GM15510 (cell line): ENCODE measurements around the gene PRICKLE4.

Experiments
- POLR2A ChIP-seq: IDR thresholded peaks from 3 replicates; pipeline ENCODE4 v1.6.1; 2011; ENCODE audit warnings: borderline replicate concordance; ENCODE audit not compliant: insufficient read length; ENCODE audit errors: extremely low read depth

PRICKLE4 gene

GRCh38 chr6:41739041-41739440 lies 41.5 kb upstream of the PRICKLE4 start:
- no peak for TF ChIP-seq POLR2A

GRCh38 chr6:41740366-41741162 lies 40.0 kb upstream of the PRICKLE4 start:
- no peak for TF ChIP-seq POLR2A

- no peak for TF ChIP-seq POLR2A
Measured at GRCh38 chr6:41741625-41742490, 38.7 kb upstream of the PRICKLE4 start.

- no peak for TF ChIP-seq POLR2A
Measured at GRCh38 chr6:41743406-41744235, 37.0 kb upstream of the PRICKLE4 start.

GRCh38 chr6:41744236-41744787 lies 36.3 kb upstream of the PRICKLE4 start:
- TF ChIP-seq POLR2A: no peak

- no peak for TF ChIP-seq POLR2A
Measured at GRCh38 chr6:41746107-41746506, 34.5 kb upstream of the PRICKLE4 start.

- TF ChIP-seq POLR2A: no peak
Measured at GRCh38 chr6:41747256-41748101, 33.1 kb upstream of the PRICKLE4 start, which contains the start of gene PGC. PGC (minus strand) TSS chr6:41747397; CDS start chr6:41747334, 63 bp downstream.

GRCh38 chr6:41748102-41748477 lies 32.5 kb upstream of the PRICKLE4 start:
- no peak for TF ChIP-seq POLR2A

- no peak for TF ChIP-seq POLR2A
Measured at GRCh38 chr6:41748542-41748941, 32.0 kb upstream of the PRICKLE4 start.

- no peak for TF ChIP-seq POLR2A
Measured at GRCh38 chr6:41750374-41750773, 30.2 kb upstream of the PRICKLE4 start.

- TF ChIP-seq POLR2A: no peak
Measured at GRCh38 chr6:41755895-41756294, 24.7 kb upstream of the PRICKLE4 start.

GRCh38 chr6:41756354-41756753 lies 24.2 kb upstream of the PRICKLE4 start:
- no peak for TF ChIP-seq POLR2A

GRCh38 chr6:41757271-41757670 lies 23.3 kb upstream of the PRICKLE4 start:
- no peak for TF ChIP-seq POLR2A
